Activated T-helper 2 cell treated with anti-CD3 and anti-CD28 coated beads, Interferon-gamma antibody, Interleukin-2, Interleukin-4, amounts not matched to agents 10 μg/mL and 5 μg/mL and 100 μg/mL, durations not matched to agents 14 hours and 24 hours and 36 hours (primary cell): Measurements from ENCODE around the gene GMIP. TPM values are rescaled to one million over a fixed set of nuclear protein-coding genes. Genes with fewer than 3 reads are reported as not detected.
A peak's percentile ranks its signal among the peaks of the same experiment; 100 is the strongest.

Source experiments
- DNase-seq: peaks from one replicate; pipeline ENCODE4 v3.0.0; 2021; ENCODE audit warnings: low spot score
- H3K27ac Mint-ChIP-seq: one replicate; pipeline ENCODE4 v1.8.0; 2021; ENCODE audit warnings: mixed read lengths
- H3K27me3 Mint-ChIP-seq: one replicate; pipeline ENCODE4 v1.8.0; 2021; ENCODE audit warnings: low read depth, mixed read lengths
- H3K36me3 Mint-ChIP-seq: one replicate; pipeline ENCODE4 v1.8.0; 2021; ENCODE audit warnings: low read depth, mixed read lengths
- H3K4me1 Mint-ChIP-seq: one replicate; pipeline ENCODE4 v1.8.0; 2021; ENCODE audit warnings: low read depth, mixed read lengths
- H3K4me3 Mint-ChIP-seq: one replicate; pipeline ENCODE4 v1.8.0; 2021; ENCODE audit warnings: low read depth, mild to moderate bottlenecking, moderate library complexity, mixed read lengths
- H3K9me3 Mint-ChIP-seq: one replicate; pipeline ENCODE4 v1.8.0; 2021; ENCODE audit warnings: mixed read lengths
- intact Hi-C: fragments of 100-400 bp; cut with micrococcal nuclease; formaldehyde crosslinking; loops from one replicate; pipeline ENCODE4 v1.15.1; 2023
- total RNA-seq: library from RNA; stranded (reverse); gene quantifications from 2 replicates; pipeline ENCODE4 v1.2.3, GENCODE V29; 2022

Gene GMIP
- total RNA-seq, 1 donor from 2014 or later, result 66.0 TPM

GRCh38 chr19:19637186-19637522 lies 6.3 kb downstream of the GMIP start:
- H3K4me1 Mint-ChIP-seq, result peaks cover 11% of the 10 kb centered on the region
- H3K36me3 Mint-ChIP-seq, result peaks cover 63% of the 10 kb centered on the region
- no peak for DNase-seq
- no peak overlapping the region for H3K4me3 Mint-ChIP-seq
- no peaks in the 10 kb centered on the region for H3K27me3 Mint-ChIP-seq
- intact Hi-C loops, result no loop called here
- H3K9me3 Mint-ChIP-seq, result no peaks in the 10 kb centered on the region
- no peak overlapping the region for H3K27ac Mint-ChIP-seq

GRCh38 chr19:19636573-19637185 lies 6.8 kb downstream of the GMIP start:
- H3K27me3 Mint-ChIP-seq, result no peaks in the 10 kb centered on the region
- H3K9me3 Mint-ChIP-seq, result no peaks in the 10 kb centered on the region
- no peak overlapping the region for H3K27ac Mint-ChIP-seq
- H3K4me3 Mint-ChIP-seq, result no peak overlapping the region
- peaks cover 7% of the 10 kb centered on the region for H3K4me1 Mint-ChIP-seq
- DNase-seq, result no peak
- H3K36me3 Mint-ChIP-seq, result peaks cover 60% of the 10 kb centered on the region
- intact Hi-C loops, result no loop called here

- no peak overlapping the region for H3K27ac Mint-ChIP-seq
- no peak overlapping the region for H3K4me3 Mint-ChIP-seq
- peaks cover 71% of the 10 kb centered on the region for H3K36me3 Mint-ChIP-seq
Measured at GRCh38 chr19:19635313-19635702, 8.1 kb downstream of the GMIP start.

GRCh38 chr19:19634516-19635312 lies 8.7 kb downstream of the GMIP start:
- intact Hi-C loops, result no loop called here
- Mint-ChIP-seq H3K9me3 (no peaks in the 10 kb centered on the region), H3K27me3 (no peaks in the 10 kb centered on the region), H3K4me1 (peaks cover 6% of the 10 kb centered on the region), H3K36me3 (peaks cover 69% of the 10 kb centered on the region), H3K27ac (no peak overlapping the region), H3K4me3 (no peak overlapping the region)
- DNase-seq, result no peak

More at GRCh38 chr19:19635313-19635702, 8.1 kb downstream of the GMIP start:
- H3K9me3 Mint-ChIP-seq, result no peaks in the 10 kb centered on the region
- H3K27me3 Mint-ChIP-seq, result no peaks in the 10 kb centered on the region
- intact Hi-C loops, result no loop called here
- no peak for DNase-seq
- H3K4me1 Mint-ChIP-seq, result peaks cover 6% of the 10 kb centered on the region

- intact Hi-C loops, result no loop called here
- Mint-ChIP-seq H3K27me3 (no peaks in the 10 kb centered on the region), H3K36me3 (peaks cover 70% of the 10 kb centered on the region), H3K9me3 (no peaks in the 10 kb centered on the region), H3K27ac (no peak overlapping the region), H3K4me3 (no peak overlapping the region), H3K4me1 (peaks cover 6% of the 10 kb centered on the region)
- no peak for DNase-seq
Measured at GRCh38 chr19:19633711-19634515, 9.5 kb downstream of the GMIP start.

GRCh38 chr19:19632661-19633060 lies 10.8 kb downstream of the GMIP start:
- intact Hi-C loops, result no loop called here
- DNase-seq, result no peak
- Mint-ChIP-seq H3K27ac (no peak overlapping the region), H3K36me3 (peaks cover 67% of the 10 kb centered on the region), H3K4me1 (peaks cover 9% of the 10 kb centered on the region), H3K4me3 (no peak overlapping the region), H3K9me3 (no peaks in the 10 kb centered on the region), H3K27me3 (no peaks in the 10 kb centered on the region)

- no peaks in the 10 kb centered on the region for H3K9me3 Mint-ChIP-seq
- H3K4me1 Mint-ChIP-seq, result peaks cover 20% of the 10 kb centered on the region
- H3K36me3 Mint-ChIP-seq, result peaks cover 64% of the 10 kb centered on the region
- intact Hi-C loops, result no loop called here
- H3K27me3 Mint-ChIP-seq, result no peaks in the 10 kb centered on the region
- DNase-seq, result no peak
- H3K4me3 Mint-ChIP-seq, result no peak overlapping the region
- no peak overlapping the region for H3K27ac Mint-ChIP-seq
Measured at GRCh38 chr19:19631346-19631745, 12.1 kb downstream of the GMIP start.

GRCh38 chr19:19630426-19630825 lies 13.0 kb downstream of the GMIP start:
- peak overlapping the region; percentile 22 for H3K27ac Mint-ChIP-seq
- intact Hi-C loops, result no loop called here
- H3K36me3 Mint-ChIP-seq, result peaks cover 63% of the 10 kb centered on the region

GRCh38 chr19:19630062-19630414 lies 13.4 kb downstream of the GMIP start:
- intact Hi-C loops, result no loop called here
- no peaks in the 10 kb centered on the region for H3K27me3 Mint-ChIP-seq
- DNase-seq, result no peak
- H3K36me3 Mint-ChIP-seq, result peaks cover 59% of the 10 kb centered on the region
- H3K27ac Mint-ChIP-seq, result no peak overlapping the region
- no peak overlapping the region for H3K4me3 Mint-ChIP-seq
- H3K9me3 Mint-ChIP-seq, result no peaks in the 10 kb centered on the region
- peaks cover 21% of the 10 kb centered on the region for H3K4me1 Mint-ChIP-seq

More at GRCh38 chr19:19630426-19630825, 13.0 kb downstream of the GMIP start:
- no peaks in the 10 kb centered on the region for H3K9me3 Mint-ChIP-seq
- H3K4me3 Mint-ChIP-seq, result no peak overlapping the region
- no peaks in the 10 kb centered on the region for H3K27me3 Mint-ChIP-seq
- no peak for DNase-seq
- peaks cover 22% of the 10 kb centered on the region for H3K4me1 Mint-ChIP-seq

- H3K27me3 Mint-ChIP-seq, result no peaks in the 10 kb centered on the region
- H3K4me3 Mint-ChIP-seq, result peak overlapping the region; percentile 68
- H3K4me1 Mint-ChIP-seq, result peaks cover 19% of the 10 kb centered on the region
- no peak for DNase-seq
- intact Hi-C loops, result loop anchor here (5.0 kb wide), 1 partner anchor 41 kb away; no protein-coding TSS in a partner anchor
- peaks cover 56% of the 10 kb centered on the region for H3K36me3 Mint-ChIP-seq
- no peaks in the 10 kb centered on the region for H3K9me3 Mint-ChIP-seq
- H3K27ac Mint-ChIP-seq, result peak overlapping the region; percentile 60
Measured at GRCh38 chr19:19628501-19629134, 14.8 kb downstream of the GMIP start.

GRCh38 chr19:19627621-19628500 lies 15.6 kb downstream of the GMIP start, which contains the start of gene LPAR2:
LPAR2 (minus strand) TSS chr19:19628220; CDS start chr19:19627275, 945 bp downstream.
- peak within 1 kb of the TSS; percentile 92 for H3K4me3 Mint-ChIP-seq
- H3K9me3 Mint-ChIP-seq, result no peaks in the 10 kb centered on the region
- DNase-seq, result peak; percentile 56
- H3K27ac Mint-ChIP-seq, result peak within 1 kb of the TSS; percentile 87
- no peaks in the 10 kb centered on the region for H3K27me3 Mint-ChIP-seq
- H3K4me1 Mint-ChIP-seq, result peaks cover 18% of the 10 kb centered on the region
- peaks cover 52% of the 10 kb centered on the region for H3K36me3 Mint-ChIP-seq
- intact Hi-C loops, result loop anchor here (2.0 to 5.0 kb wide), 2 partner anchors 15 to 41 kb away; partner anchors contain the start of gene GMIP
